Smooth muscle cell (in vitro differentiated cells): Measurements from ENCODE around the gene TNFRSF4. TPM values are rescaled to one million over a fixed set of nuclear protein-coding genes. Genes with fewer than 3 reads are reported as not detected.

ENCODE experiments used
- DNase-seq: peaks from one replicate; lab custom pipeline; 2025; ENCODE audit not compliant: unreplicated experiment; lab: John Stamatoyannopoulos, UW
- H2AFZ ChIP-seq: fragments of 200-600 bp; sonication (generic); 2 replicates; pipeline ENCODE4 v1.6.0; 2016; ENCODE audit warnings: antibody characterized with exemption, low read depth, mild to moderate bottlenecking
- H3F3A ChIP-seq: fragments of 200-600 bp; sonication (generic); 2 replicates; pipeline ENCODE4 v1.6.0; 2017; ENCODE audit warnings: antibody characterized with exemption, low read depth
- H3K27ac ChIP-seq: fragments of 200-600 bp; sonication (generic); 2 replicates; pipeline ENCODE4 v1.5.1; 2016; ENCODE audit warnings: low read depth, mild to moderate bottlenecking
- H3K27me3 ChIP-seq: fragments of 200-600 bp; sonication (generic); 2 replicates; pipeline ENCODE4 v1.6.1; 2016; ENCODE audit warnings: low read depth, mild to moderate bottlenecking
- H3K36me3 ChIP-seq: fragments of 200-600 bp; sonication (generic); 2 replicates; pipeline ENCODE4 v1.5.1; 2016; ENCODE audit warnings: low read depth
- H3K4me1 ChIP-seq: fragments of 200-600 bp; sonication (generic); 2 replicates; pipeline ENCODE4 v1.5.1; 2016; ENCODE audit warnings: low read depth
- H3K4me2 ChIP-seq: fragments of 200-600 bp; sonication (generic); 2 replicates; pipeline ENCODE4 v1.6.0; 2016; ENCODE audit warnings: mild to moderate bottlenecking
- H3K4me3 ChIP-seq: fragments of 200-600 bp; sonication (generic); 2 replicates; pipeline ENCODE4 v1.5.1; 2016; ENCODE audit warnings: mild to moderate bottlenecking
- H3K79me2 ChIP-seq: fragments of 200-600 bp; sonication (generic); 2 replicates; pipeline ENCODE4 v1.6.0; 2016; ENCODE audit warnings: low read depth, mild to moderate bottlenecking
- H3K9ac ChIP-seq: fragments of 200-600 bp; sonication (generic); 2 replicates; pipeline ENCODE4 v1.6.0; 2016; ENCODE audit warnings: low read depth
- H3K9me3 ChIP-seq: fragments of 200-600 bp; sonication (generic); replicated peaks from 2 replicates; pipeline ENCODE4 v1.5.1; 2016; ENCODE audit warnings: low read depth
- H4K20me1 ChIP-seq: fragments of 200-600 bp; sonication (generic); 2 replicates; pipeline ENCODE4 v1.6.0; 2016; ENCODE audit warnings: low read depth
- WGBS: methylation state at CpG from one replicate; pipeline ENCODE4 v1.1.7; 2016; ENCODE audit warnings: low lambda C conversion rate; 5-methylcytosine and 5-hydroxymethylcytosine counted together
- polyA plus RNA-seq: library from polyadenylated mRNA; unstranded; fragments of >200 nt; fragmentation: Nextera tagmentation; extraction: Ambion mirVana; gene quantifications from 2 replicates; pipeline ENCODE4 v1.2.1, GENCODE V29; 2016
- total RNA-seq: library from RNA; depleted of rRNA; stranded (reverse); fragments of >200 nt; gene quantifications from 2 replicates; pipeline ENCODE4 v1.2.3, GENCODE V29; 2014
- TF ChIP-seq, protein P1 (sequence below): fragments of 200-600 bp; sonication (generic); IDR thresholded peaks from 2 replicates; pipeline ENCODE4 v1.5.1; 2017; ENCODE audit warnings: borderline replicate concordance, mild to moderate bottlenecking, antibody characterized with exemption; ENCODE audit not compliant: insufficient read depth, poor library complexity, severe bottlenecking

The TNFRSF4 gene
- total and polyA plus RNA-seq, 2 experiments from 2014 or later = not detected

DNA sequence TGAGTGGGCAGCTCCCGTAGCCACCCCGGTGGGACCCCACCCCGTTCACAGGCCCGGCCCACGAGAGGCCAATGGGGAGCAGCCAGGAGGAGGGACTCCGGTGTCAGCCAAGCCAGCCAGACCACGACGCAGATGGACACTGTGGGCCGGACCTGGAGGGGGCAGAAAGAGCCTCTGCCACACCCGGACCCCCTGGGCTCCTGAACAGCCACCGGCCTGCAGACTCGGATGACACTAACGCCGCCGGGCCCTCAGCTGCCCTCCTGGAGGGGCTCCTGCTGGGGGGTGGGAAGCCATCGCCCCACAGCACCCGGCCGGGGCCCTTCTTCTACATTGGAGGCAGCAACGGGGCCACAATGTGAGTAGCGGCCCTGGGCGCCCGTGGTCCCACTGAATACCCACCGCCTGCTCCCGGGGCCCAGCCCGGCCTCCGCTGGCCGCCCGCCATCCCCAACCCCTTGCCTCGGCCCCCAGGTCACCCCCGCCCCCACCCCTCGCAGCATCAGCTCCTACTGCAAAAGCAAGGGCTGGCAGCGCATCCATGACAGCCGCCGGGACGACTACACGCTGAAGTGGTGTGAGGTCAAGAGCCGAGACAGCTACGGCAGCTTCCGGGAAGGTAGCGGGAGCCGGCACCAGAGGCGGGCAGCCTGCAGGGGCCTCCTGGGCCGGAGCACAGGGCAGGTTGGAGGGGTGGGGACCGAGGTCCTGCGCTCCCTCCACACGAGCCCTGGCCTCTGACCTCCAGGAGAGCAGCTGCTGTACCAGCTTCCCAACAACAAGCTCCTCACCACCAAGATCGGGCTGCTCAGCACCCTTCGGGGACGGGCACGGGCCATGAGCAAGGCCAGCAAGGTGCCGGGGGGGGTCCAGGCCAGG lies 33.7 kb downstream of the TNFRSF4 start:
- Histone ChIP-seq H3F3A (no peaks in the 10 kb centered on the region), H3K9ac (no peak overlapping the region), H2AFZ (no peak overlapping the region), H3K27ac (no peak overlapping the region), H3K36me3 (no peaks in the 10 kb centered on the region), H4K20me1 (no peaks in the 10 kb centered on the region), H3K27me3 (no peaks in the 10 kb centered on the region), H3K4me1 (no peaks in the 10 kb centered on the region), H3K79me2 (no peaks in the 10 kb centered on the region), H3K4me2 (no peak overlapping the region), H3K4me3 (no peak overlapping the region), H3K9me3 (no peaks in the 10 kb centered on the region)
- no peak for DNase-seq
- WGBS = 92% methylated on average over 48 of the region's 51 CpGs
- TF ChIP-seq, protein P1, sequence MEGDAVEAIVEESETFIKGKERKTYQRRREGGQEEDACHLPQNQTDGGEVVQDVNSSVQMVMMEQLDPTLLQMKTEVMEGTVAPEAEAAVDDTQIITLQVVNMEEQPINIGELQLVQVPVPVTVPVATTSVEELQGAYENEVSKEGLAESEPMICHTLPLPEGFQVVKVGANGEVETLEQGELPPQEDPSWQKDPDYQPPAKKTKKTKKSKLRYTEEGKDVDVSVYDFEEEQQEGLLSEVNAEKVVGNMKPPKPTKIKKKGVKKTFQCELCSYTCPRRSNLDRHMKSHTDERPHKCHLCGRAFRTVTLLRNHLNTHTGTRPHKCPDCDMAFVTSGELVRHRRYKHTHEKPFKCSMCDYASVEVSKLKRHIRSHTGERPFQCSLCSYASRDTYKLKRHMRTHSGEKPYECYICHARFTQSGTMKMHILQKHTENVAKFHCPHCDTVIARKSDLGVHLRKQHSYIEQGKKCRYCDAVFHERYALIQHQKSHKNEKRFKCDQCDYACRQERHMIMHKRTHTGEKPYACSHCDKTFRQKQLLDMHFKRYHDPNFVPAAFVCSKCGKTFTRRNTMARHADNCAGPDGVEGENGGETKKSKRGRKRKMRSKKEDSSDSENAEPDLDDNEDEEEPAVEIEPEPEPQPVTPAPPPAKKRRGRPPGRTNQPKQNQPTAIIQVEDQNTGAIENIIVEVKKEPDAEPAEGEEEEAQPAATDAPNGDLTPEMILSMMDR = no peak

DNA sequence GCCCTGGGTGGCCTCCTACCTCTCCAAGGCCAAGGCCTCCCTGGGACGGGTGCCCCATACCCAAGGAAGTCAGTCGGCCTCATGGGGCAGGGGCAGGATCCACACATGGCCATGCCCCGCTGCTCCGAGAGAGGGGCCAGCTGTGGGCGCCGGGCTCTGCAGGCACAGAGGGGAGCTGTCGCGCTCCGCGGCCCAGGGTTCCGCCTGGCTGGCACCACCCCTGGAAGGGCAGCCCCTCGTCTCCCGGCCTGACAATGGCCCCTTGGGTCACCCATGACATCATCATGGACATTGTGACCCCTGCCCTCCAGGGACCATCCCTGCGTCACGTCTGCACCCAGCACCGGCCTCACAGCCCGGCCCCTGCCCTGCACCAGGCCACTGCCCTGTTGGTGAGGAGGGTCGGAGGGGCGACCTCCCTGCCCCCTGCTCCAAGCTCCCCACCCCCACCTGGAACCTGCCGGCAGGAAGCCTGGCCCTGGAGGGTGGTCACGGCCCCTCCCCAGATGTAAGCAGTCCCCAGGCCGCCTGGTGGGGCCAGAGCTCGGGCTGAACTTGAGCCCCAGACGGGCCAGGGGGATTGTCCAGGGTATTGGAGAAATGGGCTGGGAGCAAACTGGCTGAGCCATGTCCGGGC lies 34.5 kb downstream of the TNFRSF4 start:
- Histone ChIP-seq H3K79me2 (no peaks in the 10 kb centered on the region), H3K4me3 (no peak overlapping the region), H3K27ac (no peak overlapping the region), H3K9me3 (no peaks in the 10 kb centered on the region), H2AFZ (no peak overlapping the region), H3F3A (no peaks in the 10 kb centered on the region), H3K9ac (no peak overlapping the region), H3K36me3 (no peaks in the 10 kb centered on the region), H3K4me1 (no peaks in the 10 kb centered on the region), H3K27me3 (no peaks in the 10 kb centered on the region), H3K4me2 (no peak overlapping the region), H4K20me1 (no peaks in the 10 kb centered on the region)
- 97% methylated on average over 21 of the region's 25 CpGs for WGBS
- DNase-seq = no peak
- TF ChIP-seq, protein P1 = no peak

DNA sequence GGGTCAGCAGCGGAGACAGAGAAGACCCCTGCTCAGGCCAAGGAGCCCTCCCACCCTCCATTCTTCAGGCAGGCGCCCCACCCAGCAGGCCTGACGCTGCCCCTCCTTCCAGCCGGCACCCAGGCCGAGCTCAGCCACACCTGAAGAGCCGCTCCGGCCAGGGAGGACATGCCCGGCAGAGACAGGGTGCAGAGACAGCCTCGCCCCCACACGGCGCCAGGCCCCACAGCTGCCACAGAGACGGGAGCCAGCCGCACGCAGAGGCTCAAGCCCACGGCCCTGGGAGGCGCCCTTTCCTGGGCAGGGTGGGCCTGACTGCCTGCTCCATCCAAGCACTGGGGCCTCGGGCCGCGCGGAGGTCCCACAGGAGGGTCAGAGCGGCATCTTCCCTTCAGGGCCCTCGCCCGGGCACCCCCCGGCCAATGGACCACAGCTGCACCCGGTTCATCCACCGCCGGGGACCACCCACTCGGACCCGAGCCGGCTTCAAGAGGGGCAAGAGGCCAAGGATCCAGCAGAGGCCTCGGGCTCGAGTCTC lies 35.1 kb downstream of the TNFRSF4 start:
- Histone ChIP-seq H3K79me2 (no peaks in the 10 kb centered on the region), H3K9ac (no peak overlapping the region), H4K20me1 (no peaks in the 10 kb centered on the region), H3K4me1 (peaks cover under 1% of the 10 kb centered on the region), H3K27me3 (no peaks in the 10 kb centered on the region), H3K36me3 (no peaks in the 10 kb centered on the region), H3K9me3 (no peaks in the 10 kb centered on the region), H3K4me3 (no peak overlapping the region), H3K4me2 (no peak overlapping the region), H3F3A (no peaks in the 10 kb centered on the region), H2AFZ (no peak overlapping the region), H3K27ac (no peak overlapping the region)
- 92% methylated on average over 26 of the region's 32 CpGs for WGBS
- TF ChIP-seq, protein P1 = no peak
- no peak for DNase-seq
